ENCODE measurements around the gene PROC.

Gene PROC

GRCh38 chr2:127456960-127457359 is 38.7 kb downstream of the PROC start:
- no peak for DNase-seq (ENCODE audit: low spot score)

GRCh38 chr2:127462461-127462860 is 44.2 kb downstream of the PROC start:
- DNase-seq (ENCODE audit: low spot score) = no peak

- DNase-seq (ENCODE audit: low spot score) = no peak
Observed at GRCh38 chr2:127463155-127463991, 45.1 kb downstream of the PROC start.

- DNase-seq (ENCODE audit: low spot score) = no peak
Observed at GRCh38 chr2:127464470-127465257, 46.4 kb downstream of the PROC start.

- no peak for DNase-seq (ENCODE audit: low spot score)
Observed at GRCh38 chr2:127465258-127465657, 47.0 kb downstream of the PROC start.

- DNase-seq (ENCODE audit: low spot score) = no peak
Observed at GRCh38 chr2:127469051-127469450, 50.8 kb downstream of the PROC start.

GRCh38 chr2:127469974-127470373 is 51.7 kb downstream of the PROC start:
- DNase-seq (ENCODE audit: low spot score) = no peak

GRCh38 chr2:127471286-127471988 is 53.2 kb downstream of the PROC start:
- DNase-seq (ENCODE audit: low spot score) = no peak

GRCh38 chr2:127472268-127472667 is 54.0 kb downstream of the PROC start:
- DNase-seq (ENCODE audit: low spot score) = no peak

- no peak for DNase-seq (ENCODE audit: low spot score)
Observed at GRCh38 chr2:127475788-127476187, 57.6 kb downstream of the PROC start.

All from kidney tubule cell (primary cell).